ENCODE data around the gene RECQL. TPM values are rescaled to one million over a fixed set of nuclear protein-coding genes. Genes with fewer than 3 reads are reported as not detected.

The RECQL gene
- polyA plus RNA-seq, 1 of the 3 experiments (the other 2 are of a cell fraction) = 14.6 TPM

GRCh38 chr12:21444193-21445146, 57.0 kb downstream of the RECQL start:
- no peaks in the 10 kb centered on the region for H3K9me3 ChIP-seq
- H2AFZ ChIP-seq (ENCODE audit: low read depth) = no peak overlapping the region
- ChIA-PET POLR2A (no interaction called here), CTCF (no interaction called here)
- H3F3A ChIP-seq (replicated peaks; ENCODE audit: insufficient read depth) = peaks cover 7% of the 10 kb centered on the region
- no peaks in the 10 kb centered on the region for H3K9me2 ChIP-seq
- peaks cover 29 to 48% of the 10 kb centered on the region in 2 experiments for H3K36me3 ChIP-seq (replicated peaks in 1 of 2; ENCODE audit: control insufficient read depth in 1 of 2, insufficient read depth in 2 of 2, low read length in 1 of 2)
- no peak overlapping the region for H3K9ac ChIP-seq
- DNase-seq = no peak
- H3K27me3 ChIP-seq (ENCODE audit: insufficient read depth) = no peaks in the 10 kb centered on the region
- no peaks in the 10 kb centered on the region for H3K4me1 ChIP-seq (ENCODE audit: control insufficient read depth in 1 of 2, insufficient read depth in 2 of 2, low read depth in 1 of 2, low read length in 1 of 2)
- no peak for TF ChIP-seq TEAD4 (IDR thresholded peaks at IDR 0.05; ENCODE audit: borderline replicate concordance, insufficient read depth)
- TF ChIP-seq PBX3 (IDR thresholded peaks at IDR 0.05) = no peak
- no peak for TF ChIP-seq CTCF (IDR thresholded peaks at IDR 0.05)
- TF ChIP-seq MXI1 (IDR thresholded peaks at IDR 0.05; ENCODE audit: low read depth, low read length) = no peak
- TF ChIP-seq NFIC (IDR thresholded peaks at IDR 0.05; ENCODE audit: borderline replicate concordance) = no peak
- no peak for TF ChIP-seq RXRA (IDR thresholded peaks at IDR 0.05; ENCODE audit: borderline replicate concordance, low read depth)
- no peak for TF ChIP-seq IRF3 (IDR thresholded peaks at IDR 0.05; ENCODE audit: low read depth, low read length)
- no peak for TF ChIP-seq RAD21 (IDR thresholded peaks at IDR 0.05; ENCODE audit: low read length)
- no peak for TF ChIP-seq RCOR1 (IDR thresholded peaks at IDR 0.05; ENCODE audit: low read length)
- no peak for TF ChIP-seq MEF2A (IDR thresholded peaks at IDR 0.05; ENCODE audit: borderline replicate concordance, low read depth)
- no peak for TF ChIP-seq NRF1 (IDR thresholded peaks at IDR 0.05; ENCODE audit: low read depth, low read length)
- TF ChIP-seq ELF1 (IDR thresholded peaks at IDR 0.05) = no peak
- TF ChIP-seq YY1 (IDR thresholded peaks at IDR 0.05; ENCODE audit: low read depth) = no peak
- no peak for TF ChIP-seq FOXJ3 (CRISPR knock-in tag; IDR thresholded peaks at IDR 0.05)
- TF ChIP-seq ZBTB33 (IDR thresholded peaks at IDR 0.05; ENCODE audit: borderline replicate concordance, low read depth) = no peak
- TF ChIP-seq MAX (IDR thresholded peaks at IDR 0.05; ENCODE audit: low read depth) = no peak
- H3K79me2 ChIP-seq (ENCODE audit: insufficient read depth) = peaks cover 27% of the 10 kb centered on the region; the same call in 1 of the 2 replicates
- H3K4me2 ChIP-seq = no peak overlapping the region
- H3K27ac ChIP-seq (ENCODE audit: low read depth in 2 of 2, low read length in 1 of 2) = no peak overlapping the region
- no peak overlapping the region for H3K4me3 ChIP-seq (ENCODE audit: low read depth in 2 of 2, low read length in 1 of 2)
- H4K20me1 ChIP-seq (ENCODE audit: insufficient read depth) = no peaks in the 10 kb centered on the region

Measured in SK-N-SH (cell line).